ENCODE measurements around the gene BRPF3. TPM values are rescaled to one million over a fixed set of nuclear protein-coding genes. Genes with fewer than 3 reads are reported as not detected.

BRPF3 gene
- total RNA-seq, 2 donors from 2014 or later: 24.4 to 26.8 TPM

DNA sequence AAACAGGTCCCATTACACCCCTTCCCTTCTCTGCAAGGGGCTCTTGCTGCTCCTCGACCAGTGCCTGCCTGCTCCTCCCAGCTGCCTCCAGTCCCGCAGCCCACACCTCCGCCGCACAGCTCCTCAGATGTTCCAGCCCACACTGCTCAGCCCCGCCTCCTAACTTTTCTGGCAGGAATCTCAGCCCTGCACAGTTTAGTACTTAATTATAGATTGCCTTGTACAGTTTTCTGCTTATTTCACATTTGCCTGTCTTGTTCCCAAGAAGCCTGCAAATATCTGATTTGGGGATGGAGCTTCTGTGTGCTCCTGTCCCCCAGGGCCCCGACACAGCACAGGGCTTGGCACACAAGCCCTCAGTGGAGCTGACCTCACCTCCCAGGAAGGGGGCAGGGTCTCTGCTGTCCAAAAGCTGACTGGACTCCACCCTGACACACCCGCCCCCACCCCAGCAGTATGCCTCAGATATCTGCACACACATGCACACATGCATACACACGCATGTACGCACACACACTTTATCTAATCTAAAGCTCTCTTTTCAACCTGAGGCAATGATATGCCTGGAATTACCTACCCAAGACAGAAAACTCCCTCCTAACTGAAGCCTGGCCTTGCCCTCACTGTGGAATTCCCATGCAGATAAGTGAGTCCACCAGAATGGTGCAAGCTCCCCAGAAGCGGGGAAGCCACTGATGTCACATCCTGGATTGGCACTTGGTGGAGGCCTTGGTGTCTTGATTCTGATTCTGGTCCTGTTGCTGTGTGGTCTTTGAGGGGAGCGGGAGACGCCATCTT is 72.1 kb downstream of the BRPF3 start:
- H3K4me3 Mint-ChIP-seq: no peak overlapping the region
- peaks cover 11% of the 10 kb centered on the region for H3K27me3 Mint-ChIP-seq (ENCODE audit: low read depth)
- no peaks in the 10 kb centered on the region for H3K36me3 Mint-ChIP-seq (ENCODE audit: insufficient read depth in 2 of 2)
- DNase-seq: no peak
- H3K27ac Mint-ChIP-seq: no peak overlapping the region
- no peak for ATAC-seq (replicated peaks in 1 of 2)
- no peaks in the 10 kb centered on the region for H3K4me1 Mint-ChIP-seq (ENCODE audit: low read depth)
- H3K9me3 Mint-ChIP-seq: no peaks in the 10 kb centered on the region

GRCh38 chr6:36269834-36270705 is 73.5 kb downstream of the BRPF3 start, which contains the start of gene PNPLA1:
Gene PNPLA1, plus strand, starts transcription at chr6:36270060. Its CDS starts 400 bp downstream, at chr6:36270460.
- Mint-ChIP-seq H3K27me3 (ENCODE audit: low read depth) (peaks cover 5% of the 10 kb centered on the region), H3K36me3 (ENCODE audit: insufficient read depth in 2 of 2) (no peaks in the 10 kb centered on the region), H3K4me1 (ENCODE audit: low read depth) (no peaks in the 10 kb centered on the region), H3K9me3 (no peaks in the 10 kb centered on the region), H3K27ac (no peak within 1 kb of the TSS), H3K4me3 (no peak within 1 kb of the TSS)
- no peak for DNase-seq
- ATAC-seq (replicated peaks in 1 of 2): no peak

GRCh38 chr6:36272234-36272633 is 75.7 kb downstream of the BRPF3 start:
- Mint-ChIP-seq H3K4me1 (ENCODE audit: low read depth) (no peaks in the 10 kb centered on the region), H3K27ac (no peak overlapping the region), H3K4me3 (no peak overlapping the region), H3K36me3 (ENCODE audit: insufficient read depth in 2 of 2) (no peaks in the 10 kb centered on the region), H3K27me3 (ENCODE audit: low read depth) (peaks cover 5% of the 10 kb centered on the region), H3K9me3 (no peaks in the 10 kb centered on the region)
- ATAC-seq (replicated peaks in 1 of 2): no peak
- DNase-seq: no peak

DNA sequence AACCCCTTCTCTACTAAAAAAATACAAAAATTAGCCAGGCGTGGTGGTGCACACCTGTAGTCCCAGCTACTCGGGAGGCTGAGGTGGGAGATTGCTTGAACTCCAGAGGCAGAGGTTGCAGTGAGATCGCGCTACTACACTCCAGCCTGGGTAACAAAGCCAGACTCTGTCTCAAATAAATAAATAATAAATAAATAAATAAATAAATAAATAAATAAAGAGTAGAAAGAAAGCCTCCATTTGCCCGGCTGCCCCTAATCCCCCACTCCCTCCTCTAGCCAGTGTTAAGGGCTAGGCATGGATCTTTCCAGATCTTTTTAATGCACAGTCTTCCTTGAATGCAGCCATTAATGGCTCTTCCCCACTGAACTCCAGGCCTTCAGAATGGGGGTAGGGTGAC is 76.5 kb downstream of the BRPF3 start:
- Mint-ChIP-seq H3K4me3 (no peak overlapping the region), H3K27me3 (ENCODE audit: low read depth) (peaks cover 8% of the 10 kb centered on the region), H3K36me3 (ENCODE audit: insufficient read depth in 2 of 2) (no peaks in the 10 kb centered on the region), H3K4me1 (ENCODE audit: low read depth) (no peaks in the 10 kb centered on the region), H3K27ac (no peak overlapping the region), H3K9me3 (no peaks in the 10 kb centered on the region)
- ATAC-seq (replicated peaks in 1 of 2): no peak
- no peak for DNase-seq

- no peak overlapping the region for H3K4me3 Mint-ChIP-seq
- no peak for ATAC-seq (replicated peaks in 1 of 2)
- H3K27ac Mint-ChIP-seq: no peak overlapping the region
- H3K4me1 Mint-ChIP-seq (ENCODE audit: low read depth): no peaks in the 10 kb centered on the region
- no peaks in the 10 kb centered on the region for H3K9me3 Mint-ChIP-seq
- H3K27me3 Mint-ChIP-seq (ENCODE audit: low read depth): peaks cover 16% of the 10 kb centered on the region
- DNase-seq: no peak
- H3K36me3 Mint-ChIP-seq (ENCODE audit: insufficient read depth in 2 of 2): no peaks in the 10 kb centered on the region
These were observed 77.4 kb downstream of the BRPF3 start for GRCh38 chr6:36273802-36274514.

DNA sequence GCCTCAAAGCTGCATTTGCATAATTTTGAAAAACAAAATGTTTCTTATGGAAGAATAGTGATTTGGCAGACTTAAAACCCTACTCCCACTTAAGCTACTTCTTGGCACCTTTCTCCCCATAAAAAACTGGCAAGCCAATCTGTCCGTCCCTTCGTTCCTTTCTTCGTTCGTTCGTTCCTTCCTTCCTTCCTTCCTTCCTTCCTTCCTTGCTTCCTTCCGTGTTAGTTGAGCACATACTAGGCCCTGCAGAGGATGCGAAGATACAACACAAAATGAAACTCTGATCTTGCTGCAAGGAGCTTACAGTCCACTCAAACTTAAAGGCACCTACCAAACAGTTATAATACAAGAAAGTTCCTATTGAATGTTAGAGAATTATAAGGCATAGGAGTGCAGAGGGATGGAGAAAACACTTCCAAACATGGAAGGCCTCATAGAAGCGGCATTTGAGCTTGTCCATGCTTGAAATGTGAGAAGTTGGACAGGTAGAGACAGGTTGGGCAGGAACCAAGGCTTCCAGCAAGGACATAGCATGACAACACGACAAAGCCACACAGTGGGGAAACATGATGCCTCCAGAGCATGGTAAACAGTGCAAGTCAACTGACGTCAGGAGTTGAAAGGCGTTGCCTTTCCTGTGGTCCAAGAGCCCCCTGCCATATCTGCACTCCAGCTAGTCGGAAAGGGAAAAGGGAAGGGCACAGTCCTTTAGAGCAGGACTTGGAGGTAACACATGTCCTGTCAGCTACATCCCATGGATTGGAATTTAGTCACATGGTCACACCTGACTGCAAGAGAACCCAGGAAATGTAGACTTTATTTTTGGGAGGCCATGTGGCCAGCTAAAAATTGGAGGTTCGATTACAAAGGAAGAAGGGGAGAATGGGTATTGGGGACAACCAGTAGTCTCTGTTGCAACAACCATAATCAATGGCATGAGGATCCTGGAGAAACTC is 80.3 kb downstream of the BRPF3 start:
- Mint-ChIP-seq H3K4me1 (ENCODE audit: low read depth) (no peaks in the 10 kb centered on the region), H3K9me3 (no peaks in the 10 kb centered on the region), H3K36me3 (ENCODE audit: insufficient read depth in 2 of 2) (no peaks in the 10 kb centered on the region), H3K27me3 (ENCODE audit: low read depth) (peaks cover 30% of the 10 kb centered on the region), H3K4me3 (no peak overlapping the region), H3K27ac (no peak overlapping the region)
- no peak for DNase-seq
- ATAC-seq (replicated peaks in 1 of 2): no peak

- Mint-ChIP-seq H3K27ac (no peak overlapping the region), H3K36me3 (ENCODE audit: insufficient read depth in 2 of 2) (no peaks in the 10 kb centered on the region), H3K9me3 (no peaks in the 10 kb centered on the region), H3K27me3 (ENCODE audit: low read depth) (peaks cover 38% of the 10 kb centered on the region), H3K4me1 (ENCODE audit: low read depth) (no peaks in the 10 kb centered on the region), H3K4me3 (no peak overlapping the region)
- DNase-seq (no peak), ATAC-seq (replicated peaks in 1 of 2) (no peak)
These were observed 81.5 kb downstream of the BRPF3 start for GRCh38 chr6:36277946-36278470.

- no peaks in the 10 kb centered on the region for H3K36me3 Mint-ChIP-seq (ENCODE audit: insufficient read depth in 2 of 2)
These were observed 83.9 kb downstream of the BRPF3 start for GRCh38 chr6:36280467-36280866.

GRCh38 chr6:36280983-36281382 is 84.4 kb downstream of the BRPF3 start:
- no peak overlapping the region for H3K4me3 Mint-ChIP-seq
- no peak overlapping the region for H3K27ac Mint-ChIP-seq
- peaks cover 64% of the 10 kb centered on the region for H3K27me3 Mint-ChIP-seq (ENCODE audit: low read depth)
- H3K36me3 Mint-ChIP-seq (ENCODE audit: insufficient read depth in 2 of 2): no peaks in the 10 kb centered on the region
- peaks cover 6% of the 10 kb centered on the region for H3K4me1 Mint-ChIP-seq (ENCODE audit: low read depth)
- H3K9me3 Mint-ChIP-seq: no peaks in the 10 kb centered on the region
- no peak for ATAC-seq (replicated peaks in 1 of 2)
- DNase-seq: no peak

More at GRCh38 chr6:36280467-36280866, 83.9 kb downstream of the BRPF3 start:
- Mint-ChIP-seq H3K27ac (no peak overlapping the region), H3K9me3 (no peaks in the 10 kb centered on the region), H3K27me3 (ENCODE audit: low read depth) (peaks cover 59% of the 10 kb centered on the region), H3K4me1 (ENCODE audit: low read depth) (peaks cover under 1% of the 10 kb centered on the region), H3K4me3 (no peak overlapping the region)
- DNase-seq (no peak), ATAC-seq (replicated peaks in 1 of 2) (no peak)

Other genes with a start within 250 kb of the BRPF3 start
- gene SLC26A8, start 172.1 kb upstream of the BRPF3 start, total RNA-seq: under 1 TPM in 1 of 2 donors, not detected in 1; 0.44 TPM
- 10 to 100 TPM; 53.0 to 63.4 TPM for gene MAPK14, start 168.9 kb upstream of the BRPF3 start, total RNA-seq
- 10 to 100 TPM; 50.7 to 68.2 TPM for gene MAPK13, start 66.2 kb upstream of the BRPF3 start, total RNA-seq
- not detected for gene PNPLA1, start 73.3 kb downstream of the BRPF3 start, total RNA-seq
- gene BNIP5, start 140.1 kb downstream of the BRPF3 start, total RNA-seq: not detected
- gene ETV7, start 190.9 kb downstream of the BRPF3 start, total RNA-seq: 1 to 10 TPM; 1.4 to 7.4 TPM
- under 1 TPM; 0.25 to 0.48 TPM for gene PXT1, start 246.1 kb downstream of the BRPF3 start, total RNA-seq
- gene KCTD20, start 246.3 kb downstream of the BRPF3 start, total RNA-seq: 10 to 100 TPM; 48.5 to 58.9 TPM

Data from activated T-cell treated with anti-CD3 and anti-CD28 coated beads, Interleukin-2, amount 50 U/mL, for 72 hours (primary cell).